ENCODE measurements around the gene ATP2A2. TPM values are rescaled to one million over a fixed set of nuclear protein-coding genes. Genes with fewer than 3 reads are reported as not detected.
A peak's percentile ranks its signal among the peaks of the same experiment; 100 is the strongest.

Gene ATP2A2
- total RNA-seq, 4 donors from 2014 or later = 128 to 185 (median 178) TPM

GRCh38 chr12:110249105-110249504, 31.9 kb upstream of the ATP2A2 start:
- Histone ChIP-seq H3K4me3 (peak overlapping the region in 1 of 4 donors; percentile 6), H3K27me3 (no peaks in the 10 kb centered on the region), H3K36me3 (no peaks in the 10 kb centered on the region), H3K9me3 (no peaks in the 10 kb centered on the region), H3K27ac (peak overlapping the region; percentile 80 to 89 (median 88)), H3K4me1 (peaks cover 27 to 59% (median 53%) of the 10 kb centered on the region in 4 donors)
- no peak for TF ChIP-seq POLR2AphosphoS5 (IDR thresholded peaks at IDR 0.05)
- TF ChIP-seq EP300 (IDR thresholded peaks at IDR 0.05; ENCODE audit: low read depth) = no peak
- TF ChIP-seq CTCF (IDR thresholded peaks at IDR 0.05) = no peak
- TF ChIP-seq POLR2A (IDR thresholded peaks at IDR 0.05) = no peak
- WGBS, 2 donors (ENCODE audit: low coverage in 1 of 2) = 0 to 11% methylated on average over 2 to 4 of the region's 4 CpGs
- in situ Hi-C loops (cut with MboI; ENCODE audit: low pct_ligation_motif_present in 1 of 4, low pct_unique_long_range_greater_than_20kb in 1 of 4, low sequenced_read_pairs in 3 of 4) = no loop called here
- DNase-seq = no peak
- intact Hi-C loops (cut with DNase I; ENCODE audit: low total_unique reads) = no loop called here

- Histone ChIP-seq H3K36me3 (no peaks in the 10 kb centered on the region), H3K27me3 (no peaks in the 10 kb centered on the region), H3K9me3 (no peaks in the 10 kb centered on the region), H3K4me3 (peak overlapping the region in 1 of 4 donors; percentile 6), H3K27ac (peak overlapping the region; percentile 80 to 89 (median 88)), H3K4me1 (peaks cover 27 to 59% (median 55%) of the 10 kb centered on the region in 4 donors)
- peak; percentile 10 to 80 (median 77) for TF ChIP-seq POLR2AphosphoS5 (IDR thresholded peaks at IDR 0.05)
- no peak for TF ChIP-seq CTCF (IDR thresholded peaks at IDR 0.05)
- TF ChIP-seq POLR2A (IDR thresholded peaks at IDR 0.05) = peak; percentile 76
- peak; percentile 76 for DNase-seq
- WGBS, 2 donors (ENCODE audit: low coverage in 1 of 2) = 54% methylated on average over 7 of the region's 7 CpGs; no CpG with 5 or more reads in 1 of the 2 donors
- intact Hi-C loops (cut with DNase I; ENCODE audit: low total_unique reads) = no loop called here
- in situ Hi-C loops (cut with MboI; ENCODE audit: low pct_ligation_motif_present in 1 of 4, low pct_unique_long_range_greater_than_20kb in 1 of 4, low sequenced_read_pairs in 3 of 4) = no loop called here
Observed at GRCh38 chr12:110249716-110250225, 31.3 kb upstream of the ATP2A2 start.

- WGBS, 2 donors (ENCODE audit: low coverage in 1 of 2) = 82 to 96% methylated on average over 3 to 7 of the region's 7 CpGs
- no peak for DNase-seq
- H3K4me3 ChIP-seq = no peak overlapping the region
- H3K4me1 ChIP-seq = peaks cover 24 to 48% (median 46%) of the 10 kb centered on the region in 4 donors
- in situ Hi-C loops (cut with MboI; ENCODE audit: low pct_ligation_motif_present in 1 of 4, low pct_unique_long_range_greater_than_20kb in 1 of 4, low sequenced_read_pairs in 3 of 4) = no loop called here
- no peaks in the 10 kb centered on the region for H3K9me3 ChIP-seq
- no peaks in the 10 kb centered on the region for H3K27me3 ChIP-seq
- no peaks in the 10 kb centered on the region for H3K36me3 ChIP-seq
- no peak overlapping the region for H3K27ac ChIP-seq
- intact Hi-C loops (cut with DNase I; ENCODE audit: low total_unique reads) = no loop called here
- TF ChIP-seq POLR2AphosphoS5 (IDR thresholded peaks at IDR 0.05) (no peak), POLR2A (IDR thresholded peaks at IDR 0.05) (no peak), EP300 (IDR thresholded peaks at IDR 0.05; ENCODE audit: low read depth) (no peak), CTCF (IDR thresholded peaks at IDR 0.05) (no peak)
Observed at GRCh38 chr12:110251381-110251780, 29.7 kb upstream of the ATP2A2 start.

DNA sequence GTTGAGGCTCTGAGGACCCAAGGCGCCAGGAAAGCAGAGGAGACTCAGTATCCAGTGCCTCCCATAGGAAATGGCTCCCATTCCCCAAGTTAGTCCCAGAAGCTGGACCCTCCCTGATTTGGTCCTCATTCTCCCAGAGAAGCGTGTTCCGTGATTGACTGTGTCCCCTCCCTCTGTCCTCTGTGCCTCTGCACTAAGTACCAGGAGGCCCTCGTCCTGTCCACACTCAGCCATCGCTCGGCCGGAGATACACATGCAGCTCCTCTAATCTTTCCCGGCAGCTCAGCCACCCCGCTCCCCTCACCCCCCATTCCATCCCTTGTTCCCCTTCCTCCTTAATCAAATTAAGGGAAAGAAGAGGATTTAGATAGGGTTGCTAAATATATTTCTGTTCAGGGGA, 28.3 kb upstream of the ATP2A2 start:
- no peak for TF ChIP-seq POLR2AphosphoS5 (IDR thresholded peaks at IDR 0.05)
- no peak for TF ChIP-seq CTCF (IDR thresholded peaks at IDR 0.05)
- no peak for TF ChIP-seq EP300 (IDR thresholded peaks at IDR 0.05; ENCODE audit: low read depth)
- no peak for TF ChIP-seq POLR2A (IDR thresholded peaks at IDR 0.05)
- 88 to 89% methylated on average over 6 to 9 of the region's 9 CpGs for WGBS, 2 donors (ENCODE audit: low coverage in 1 of 2)
- intact Hi-C loops (cut with DNase I; ENCODE audit: low total_unique reads) (no loop called here), in situ Hi-C loops (cut with MboI; ENCODE audit: low pct_ligation_motif_present in 1 of 4, low pct_unique_long_range_greater_than_20kb in 1 of 4, low sequenced_read_pairs in 3 of 4) (no loop called here)
- Histone ChIP-seq H3K27ac (peak overlapping the region in 2 of 4 donors; percentile 10 to 44), H3K9me3 (no peaks in the 10 kb centered on the region), H3K36me3 (no peaks in the 10 kb centered on the region), H3K27me3 (no peaks in the 10 kb centered on the region), H3K4me3 (no peak overlapping the region), H3K4me1 (peaks cover 19 to 44% (median 35%) of the 10 kb centered on the region in 4 donors)
- DNase-seq = no peak
